Measurements from ENCODE around the gene MEGF9.
"Not testable (repeated sequence)": the region's sequence is repeated elsewhere in the genome, so short reads cannot be mapped to it uniquely, and the experiment has no call there.

The MEGF9 gene

GRCh38 chr9:120646948-120647347 is 67.3 kb downstream of the MEGF9 start:
- H3K9ac ChIP-seq, result no peak overlapping the region
- H3K27me3 ChIP-seq (ENCODE audit: insufficient read depth, low read depth), result no peaks in the 10 kb centered on the region
- H3K79me2 ChIP-seq (ENCODE audit: insufficient read depth, low read depth), result no peaks in the 10 kb centered on the region
- no peak overlapping the region for H3K4me3 ChIP-seq (IDR thresholded peaks at IDR 0.05; ENCODE audit: insufficient read depth, low read depth, low read length)
- no peak overlapping the region for H3K27ac ChIP-seq
- no peak overlapping the region for H2AFZ ChIP-seq (ENCODE audit: low read depth)
- peaks cover 5% of the 10 kb centered on the region for H3K4me1 ChIP-seq (ENCODE audit: low read depth, poor library complexity, severe bottlenecking)
- H3K4me2 ChIP-seq, result no peak overlapping the region
- H4K20me1 ChIP-seq (ENCODE audit: insufficient read depth), result no peaks in the 10 kb centered on the region
- H3K36me3 ChIP-seq (ENCODE audit: insufficient read depth), result no peaks in the 10 kb centered on the region
- TF ChIP-seq CTCF (conservative IDR thresholded peaks at IDR 0.05; ENCODE audit: low read depth, low read length), result no peak

- Histone ChIP-seq H3K4me3 (IDR thresholded peaks at IDR 0.05; ENCODE audit: insufficient read depth, low read depth, low read length) (no peak overlapping the region), H3K27me3 (ENCODE audit: insufficient read depth, low read depth) (no peaks in the 10 kb centered on the region), H3K4me1 (ENCODE audit: low read depth, poor library complexity, severe bottlenecking) (peaks cover 8% of the 10 kb centered on the region), H3K9ac (no peak overlapping the region), H3K27ac (no peak overlapping the region), H3K36me3 (ENCODE audit: insufficient read depth) (no peaks in the 10 kb centered on the region), H4K20me1 (ENCODE audit: insufficient read depth) (no peaks in the 10 kb centered on the region), H3K4me2 (no peak overlapping the region), H2AFZ (ENCODE audit: low read depth) (no peak overlapping the region), H3K79me2 (ENCODE audit: insufficient read depth, low read depth) (no peaks in the 10 kb centered on the region)
- no peak for TF ChIP-seq CTCF (conservative IDR thresholded peaks at IDR 0.05; ENCODE audit: low read depth, low read length)
Observed at GRCh38 chr9:120645760-120646159, 68.5 kb downstream of the MEGF9 start.

- Histone ChIP-seq H3K4me2 (no peak overlapping the region), H3K4me1 (ENCODE audit: low read depth, poor library complexity, severe bottlenecking) (peaks cover 8% of the 10 kb centered on the region), H3K4me3 (IDR thresholded peaks at IDR 0.05; ENCODE audit: insufficient read depth, low read depth, low read length) (no peak overlapping the region), H3K9ac (no peak overlapping the region), H3K27ac (no peak overlapping the region), H4K20me1 (ENCODE audit: insufficient read depth) (no peaks in the 10 kb centered on the region), H2AFZ (ENCODE audit: low read depth) (no peak overlapping the region), H3K36me3 (ENCODE audit: insufficient read depth) (no peaks in the 10 kb centered on the region), H3K27me3 (ENCODE audit: insufficient read depth, low read depth) (no peaks in the 10 kb centered on the region), H3K79me2 (ENCODE audit: insufficient read depth, low read depth) (no peaks in the 10 kb centered on the region)
- TF ChIP-seq CTCF (conservative IDR thresholded peaks at IDR 0.05; ENCODE audit: low read depth, low read length), result no peak
Observed at GRCh38 chr9:120643061-120643460, 71.2 kb downstream of the MEGF9 start.

GRCh38 chr9:120642129-120642770 is 72.0 kb downstream of the MEGF9 start:
- no peak overlapping the region for H3K4me2 ChIP-seq
- no peak for TF ChIP-seq CTCF (conservative IDR thresholded peaks at IDR 0.05; ENCODE audit: low read depth, low read length)
- no peaks in the 10 kb centered on the region for H4K20me1 ChIP-seq (ENCODE audit: insufficient read depth)
- no peaks in the 10 kb centered on the region for H3K79me2 ChIP-seq (ENCODE audit: insufficient read depth, low read depth)
- peaks cover 8% of the 10 kb centered on the region for H3K4me1 ChIP-seq (ENCODE audit: low read depth, poor library complexity, severe bottlenecking)
- no peak overlapping the region for H2AFZ ChIP-seq (ENCODE audit: low read depth)
- H3K36me3 ChIP-seq (ENCODE audit: insufficient read depth), result no peaks in the 10 kb centered on the region
- H3K27ac ChIP-seq, result no peak overlapping the region; the same call in 1 of the 2 replicates
- no peak overlapping the region for H3K4me3 ChIP-seq (IDR thresholded peaks at IDR 0.05; ENCODE audit: insufficient read depth, low read depth, low read length)
- no peak overlapping the region for H3K9ac ChIP-seq
- H3K27me3 ChIP-seq (ENCODE audit: insufficient read depth, low read depth), result no peaks in the 10 kb centered on the region

- H3K4me3 ChIP-seq (IDR thresholded peaks at IDR 0.05; ENCODE audit: insufficient read depth, low read depth, low read length); H3K4me2 ChIP-seq; H3K36me3 ChIP-seq (ENCODE audit: insufficient read depth); H3K9ac ChIP-seq; H3K27ac ChIP-seq; H2AFZ ChIP-seq (ENCODE audit: low read depth); H3K79me2 ChIP-seq (ENCODE audit: insufficient read depth, low read depth); H3K27me3 ChIP-seq (ENCODE audit: insufficient read depth, low read depth); H4K20me1 ChIP-seq (ENCODE audit: insufficient read depth); H3K4me1 ChIP-seq (ENCODE audit: low read depth, poor library complexity, severe bottlenecking): not testable (repeated sequence)
Observed at GRCh38 chr9:120640874-120641273, 73.4 kb downstream of the MEGF9 start.
